ENCODE results near the gene USP6.
A peak's percentile ranks its signal among the peaks of the same experiment; 100 is the strongest.
"Not testable (repeated sequence)": the region's sequence is repeated elsewhere in the genome, so short reads cannot be mapped to it uniquely, and the experiment has no call there.

The USP6 gene

DNA sequence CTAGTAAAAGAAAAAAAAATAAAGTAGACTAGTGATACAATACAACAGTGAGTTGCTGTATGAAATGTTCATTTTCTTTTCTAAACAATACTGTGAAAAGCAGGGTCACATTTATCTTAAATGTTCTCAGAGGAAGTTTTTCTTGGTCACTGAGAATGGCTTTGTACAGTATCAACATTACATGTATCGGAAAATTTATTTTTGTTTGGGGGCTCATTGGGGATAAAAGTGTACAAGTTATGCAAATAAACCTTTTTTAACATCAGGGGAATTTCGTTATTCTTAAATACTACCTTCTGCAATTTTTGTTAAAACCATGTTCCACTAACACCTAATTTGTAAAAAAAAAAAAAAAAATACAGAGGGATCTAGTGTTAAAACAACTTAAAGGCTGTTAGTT, 84.5 kb downstream of the USP6 start:
- DNase-seq = no peak

DNA sequence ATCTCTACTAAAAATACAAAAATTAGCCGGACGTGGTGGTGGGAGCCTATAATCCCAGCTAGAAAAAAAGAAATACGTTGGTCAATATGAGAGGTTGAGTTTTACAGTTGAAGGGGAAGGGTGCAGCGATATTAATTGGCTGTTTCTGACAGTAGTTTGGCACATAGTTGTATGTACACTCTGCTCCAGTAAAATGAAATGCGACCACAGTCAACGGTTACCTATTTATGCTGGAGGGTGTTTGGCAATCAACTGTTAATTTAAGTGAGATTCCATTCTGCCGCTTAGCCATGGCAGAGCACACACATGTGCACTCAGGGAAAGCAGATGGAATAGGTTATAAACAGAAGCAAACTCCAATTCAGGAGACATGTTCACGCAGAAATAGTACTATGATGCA, 85.2 kb downstream of the USP6 start:
- DNase-seq = no peak

DNA sequence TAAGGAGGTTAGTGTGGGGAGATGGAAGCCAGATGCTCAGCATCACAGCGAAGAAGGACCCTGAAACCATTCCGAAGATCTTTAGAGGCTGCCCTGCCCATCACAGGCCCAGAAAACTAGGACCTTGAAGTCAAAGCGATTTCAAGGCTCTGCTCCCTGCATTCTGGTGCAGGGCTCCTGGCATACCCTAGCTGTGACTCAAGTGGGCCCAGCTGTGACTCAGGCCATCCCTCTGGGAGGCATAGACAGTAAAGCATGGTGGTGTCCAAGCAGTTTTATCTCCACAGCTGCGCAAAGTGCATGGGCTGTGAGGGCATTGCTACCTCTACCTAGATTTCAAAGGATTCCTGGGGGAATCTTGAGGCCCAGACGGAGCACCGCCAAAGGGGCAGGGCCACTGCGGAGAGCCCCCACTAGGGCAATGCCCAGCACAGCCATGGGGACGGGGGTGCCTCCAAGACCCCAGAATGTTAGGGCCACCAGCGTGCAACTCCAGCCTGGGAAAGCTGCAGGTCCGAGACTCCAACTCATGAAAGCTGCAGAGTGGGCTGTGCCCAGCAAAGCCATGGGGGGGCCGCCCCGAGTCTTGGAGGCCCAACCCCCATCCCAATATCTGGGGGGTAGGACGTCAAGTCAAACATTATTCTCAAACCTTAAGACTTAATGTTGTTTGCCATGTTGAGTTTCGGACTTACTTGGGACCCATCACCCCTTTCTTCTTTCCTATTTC, 87.5 kb downstream of the USP6 start:
- DNase-seq = peak; percentile 28

DNA sequence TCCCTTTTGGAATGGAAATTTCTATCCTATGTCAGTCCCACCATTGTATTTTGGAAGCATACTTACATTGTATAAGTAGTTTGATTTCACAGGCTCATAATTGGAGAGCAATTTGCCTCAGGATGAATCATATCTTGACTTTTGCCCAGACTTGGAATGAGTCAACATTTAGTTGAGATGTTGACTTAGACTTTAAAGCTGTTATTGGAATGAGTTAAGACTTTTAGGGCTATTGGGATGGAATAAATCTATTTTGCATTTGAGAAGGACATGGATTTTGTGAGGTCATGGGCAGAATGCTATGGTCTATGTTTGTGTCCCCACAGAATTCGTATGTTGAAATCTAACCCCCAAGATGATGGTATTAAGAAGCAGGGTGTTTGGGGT, 88.1 kb downstream of the USP6 start:
- DNase-seq = peak; percentile 63

DNA sequence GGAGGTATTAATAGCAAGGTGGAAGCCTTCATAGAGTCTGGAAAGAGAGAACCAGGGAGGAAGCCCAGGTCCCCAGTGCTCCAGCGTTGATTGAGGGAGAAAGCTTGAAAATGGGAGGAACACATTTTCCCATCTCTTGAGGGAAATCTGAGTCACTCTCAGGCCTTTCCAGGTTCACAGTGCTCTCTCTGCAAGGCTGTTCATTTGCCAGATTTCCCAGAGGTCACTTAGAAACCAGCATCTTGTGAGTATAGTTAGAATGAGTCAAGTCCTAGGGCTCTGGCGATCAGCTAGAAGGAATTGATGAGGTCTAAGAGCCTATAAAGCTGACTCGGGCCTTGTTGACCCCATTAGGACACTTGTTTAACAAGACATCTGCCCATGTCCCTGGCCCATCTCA, 93.6 kb downstream of the USP6 start:
- DNase-seq = peak; percentile 9

DNA sequence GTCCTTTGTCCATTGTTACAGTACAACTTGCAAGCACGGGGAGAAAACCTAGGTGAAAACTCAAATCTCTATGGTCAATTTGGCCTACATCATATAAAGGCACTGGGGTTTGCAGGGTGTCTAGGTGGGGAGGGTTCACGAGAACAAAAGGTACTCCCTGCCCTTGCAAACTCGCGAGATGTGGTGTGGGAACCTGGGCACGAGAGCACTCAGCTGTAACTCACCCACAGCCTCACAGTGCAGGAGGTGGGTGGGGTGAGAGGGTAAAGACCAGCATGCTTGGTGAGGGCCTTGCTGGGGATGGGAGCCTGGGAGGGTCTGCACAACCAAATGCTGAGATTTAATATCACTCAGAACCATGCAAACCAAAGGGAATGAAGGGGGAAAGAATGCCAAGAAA, 94.3 kb downstream of the USP6 start:
- DNase-seq = no peak

DNA sequence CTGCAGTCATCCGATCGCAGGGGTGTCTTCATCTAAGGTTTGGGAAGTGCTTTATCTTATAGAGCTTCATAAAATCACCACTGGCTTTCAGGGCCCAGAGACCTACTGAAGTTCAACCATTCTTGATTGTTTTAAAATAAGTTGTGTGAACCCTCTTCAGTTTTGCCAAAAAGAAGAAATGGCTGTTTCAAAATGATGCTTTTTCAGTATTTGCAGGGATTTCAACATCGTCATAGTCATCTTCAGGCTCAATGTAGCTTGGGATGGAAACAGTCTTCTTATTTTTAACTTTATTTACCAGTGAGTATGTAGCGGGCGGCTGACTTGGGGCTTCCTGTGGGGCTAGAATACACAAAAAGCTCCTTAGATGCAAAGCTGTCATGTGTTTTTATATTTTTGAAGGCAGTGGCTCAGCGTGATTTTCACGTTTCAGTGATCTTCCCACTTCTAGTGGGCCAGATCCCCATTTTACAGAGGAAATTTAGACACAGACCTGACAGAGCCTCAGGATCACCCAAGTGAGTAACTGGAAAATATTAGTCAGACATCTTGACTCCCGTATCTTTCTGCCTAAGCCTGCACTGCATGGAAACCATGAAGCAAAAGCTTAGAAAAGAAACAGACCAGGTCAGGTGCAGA, 94.9 kb downstream of the USP6 start:
- DNase-seq = no peak

DNA sequence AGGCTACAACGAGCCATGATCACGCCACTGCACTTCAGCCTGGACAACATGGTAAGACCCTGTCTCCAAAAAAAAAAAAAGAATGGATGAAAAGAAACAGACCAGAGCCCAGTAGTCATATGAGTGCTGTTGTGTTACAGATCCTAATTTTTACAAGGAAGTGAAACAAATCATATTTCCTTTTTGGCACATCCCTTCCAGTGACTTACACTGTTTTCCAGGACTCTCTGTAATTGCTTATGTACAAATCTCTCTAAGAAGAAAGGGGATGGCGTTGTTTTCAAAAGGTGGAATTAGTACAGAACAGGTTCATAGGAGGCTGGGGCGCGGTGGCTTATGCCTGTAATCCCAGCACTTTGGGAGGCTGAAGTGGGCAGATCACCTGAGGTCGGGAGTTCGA, 95.6 kb downstream of the USP6 start:
- no peak for DNase-seq

DNA sequence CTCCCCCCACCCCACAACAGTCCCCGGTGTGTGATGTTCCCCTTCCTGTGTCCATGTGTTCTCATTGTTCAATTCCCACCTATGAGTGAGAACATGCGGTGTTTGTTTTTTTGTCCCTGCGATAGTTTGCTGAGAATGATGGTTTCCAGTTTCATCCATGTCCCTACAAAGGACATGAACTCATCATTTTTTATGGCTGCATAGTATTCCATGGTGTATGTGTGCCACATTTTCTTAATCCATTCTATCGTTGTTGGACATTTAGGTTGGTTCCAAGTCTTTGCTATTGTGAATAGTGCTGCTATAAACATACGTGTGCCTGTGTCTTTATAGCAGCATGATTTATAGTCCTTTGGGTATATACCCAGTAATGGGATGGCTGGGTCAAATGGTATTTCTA, 101.7 kb downstream of the USP6 start:
- DNase-seq = not testable (repeated sequence)

DNA sequence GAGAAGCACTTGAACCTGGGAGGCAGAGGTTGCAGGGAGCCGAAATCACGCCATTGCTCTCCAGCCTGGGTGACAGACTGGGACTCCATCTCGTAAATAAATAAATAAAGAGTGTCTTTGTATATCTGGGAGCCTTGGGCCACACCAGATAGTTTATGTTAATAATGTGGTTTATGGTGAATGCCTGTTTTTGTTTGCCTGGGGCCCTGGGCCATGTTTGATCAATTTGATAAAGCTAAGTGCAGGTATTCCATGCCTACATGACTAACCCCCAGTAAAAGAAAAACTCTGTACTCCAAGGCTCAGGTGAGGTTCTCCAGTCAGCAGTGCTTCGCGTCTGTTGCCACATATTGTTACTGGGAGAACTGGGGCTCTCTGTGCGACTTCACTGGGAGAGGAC, 103.7 kb downstream of the USP6 start:
- DNase-seq = no peak

DNA sequence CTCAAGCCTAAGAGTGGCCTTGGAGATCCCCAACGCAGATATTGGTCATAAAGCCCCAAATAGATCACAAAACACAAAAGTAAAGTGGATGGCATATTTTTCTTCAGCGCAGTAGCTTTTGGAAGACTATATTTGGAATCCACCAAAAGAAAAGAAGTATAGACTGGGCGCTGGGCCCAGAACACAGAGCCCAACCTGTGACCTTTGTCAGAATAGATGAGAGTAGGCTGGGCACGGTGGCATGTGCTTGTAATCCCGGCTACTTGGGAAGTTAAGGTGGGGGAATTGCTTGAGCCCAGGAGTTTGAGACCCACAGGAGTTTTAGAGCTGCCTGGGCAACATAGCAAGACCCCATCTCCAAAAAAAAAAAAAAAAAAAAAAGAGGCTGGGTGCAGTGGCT, 104.2 kb downstream of the USP6 start:
- DNase-seq = no peak

DNA sequence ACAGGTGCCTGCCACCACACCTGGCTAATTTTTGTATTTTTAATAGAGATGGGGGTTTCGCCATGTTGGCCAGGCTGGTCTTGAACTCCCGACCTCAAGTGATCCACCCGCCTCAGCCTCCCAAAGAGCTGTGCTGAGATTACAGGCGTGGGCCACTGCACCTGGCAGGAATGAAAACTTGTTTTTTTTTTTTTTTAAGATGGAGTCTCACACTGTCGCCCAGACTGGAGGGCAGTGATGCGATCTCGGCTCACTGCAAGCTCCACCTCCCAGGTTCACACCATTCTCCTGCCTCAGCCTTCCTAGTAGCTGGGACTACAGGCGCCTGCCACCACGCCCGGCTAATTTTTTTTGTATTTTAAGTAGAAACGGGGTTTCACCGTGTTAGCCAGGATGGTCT, 106.1 kb downstream of the USP6 start:
- not testable (repeated sequence) for DNase-seq
